Stimulated activated CD8-positive, alpha-beta memory T cell treated with anti-CD3 and anti-CD28 coated beads, Interleukin-15, amount 100 ng/mL, for 24 hours (primary cell): ENCODE results near the gene LDLRAD4.

Experiments used
- DNase-seq: peaks from one replicate; pipeline ENCODE4 v3.0.0-alpha.2; 2020; ENCODE audit warnings: low read depth

Gene LDLRAD4

DNA sequence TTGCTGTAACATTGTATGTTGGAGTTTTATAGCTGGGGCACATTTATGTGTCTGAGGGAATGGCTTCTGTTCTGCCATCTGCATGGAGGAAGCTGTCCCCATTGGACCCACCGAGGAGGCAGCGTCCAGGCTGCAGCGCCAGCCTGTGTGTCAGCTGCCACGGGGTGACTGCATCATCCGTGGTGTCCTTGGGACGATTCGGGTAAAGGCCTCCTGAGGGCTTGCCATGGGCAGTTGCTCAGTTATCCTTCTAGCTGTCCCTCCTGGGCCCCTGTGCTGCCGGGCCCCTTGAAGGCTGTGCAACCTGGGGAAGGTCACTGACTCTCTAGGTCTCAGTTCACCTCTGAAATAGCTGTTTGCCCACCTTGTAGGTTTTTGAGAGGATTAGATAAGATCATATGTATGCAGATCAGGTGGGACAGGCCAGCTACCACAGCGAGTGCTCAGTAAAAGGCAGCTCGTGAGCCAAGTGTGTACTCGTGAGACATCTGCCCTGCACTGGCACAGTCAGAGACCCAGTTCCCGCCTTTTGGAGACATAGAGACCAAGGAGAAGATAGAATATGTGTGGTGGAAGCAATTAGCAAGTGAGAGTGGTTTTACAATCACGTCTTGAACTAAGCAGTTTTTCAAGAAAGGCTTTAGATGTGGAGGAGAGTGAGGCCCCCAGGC lies 10.6 kb downstream of the LDLRAD4 start:
- no peak for DNase-seq

- no peak for DNase-seq
These were observed 12.6 kb downstream of the LDLRAD4 start for GRCh38 chr18:13231151-13231550.

DNA sequence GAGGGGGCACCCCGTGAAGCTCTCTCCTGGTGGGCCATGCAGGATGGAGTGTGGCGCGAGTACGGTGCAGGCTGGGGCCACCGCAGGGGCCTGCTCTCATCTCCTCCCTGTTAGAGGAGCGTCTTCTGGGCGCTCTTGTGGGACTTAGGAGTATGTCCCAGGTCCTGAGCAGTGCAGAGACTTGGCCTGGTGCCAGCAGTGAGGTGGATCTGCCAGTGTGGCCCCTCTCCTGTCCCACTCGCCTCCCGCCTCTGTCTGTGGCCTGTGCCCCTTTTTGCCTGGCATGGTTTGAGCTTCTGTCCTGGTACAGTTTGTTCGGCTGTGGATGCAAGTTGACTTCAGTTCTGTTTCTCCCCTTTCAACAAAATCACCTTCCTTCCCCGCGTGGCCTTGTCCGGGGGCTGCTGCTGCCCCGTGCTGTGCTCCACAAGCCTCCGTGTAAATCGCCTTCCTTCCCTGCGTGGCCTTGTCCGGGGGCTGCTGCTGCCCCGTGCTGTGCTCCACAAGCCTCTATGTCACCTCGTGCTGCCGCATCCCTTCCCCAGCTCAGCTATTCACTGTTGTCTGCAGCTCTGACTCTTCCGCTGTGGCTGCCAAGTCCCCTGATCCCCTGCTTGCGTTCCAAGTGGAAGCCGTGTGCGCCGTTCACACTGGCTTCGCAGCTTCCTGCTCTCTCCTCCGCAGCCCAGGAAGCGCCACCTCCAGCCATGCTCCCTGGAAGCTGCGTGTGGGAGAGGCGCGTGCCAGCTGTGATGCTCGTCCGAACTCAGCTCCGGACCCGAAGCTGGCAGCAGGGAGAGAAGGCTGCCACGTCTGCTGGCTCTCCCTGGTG lies 13.7 kb downstream of the LDLRAD4 start:
- DNase-seq, result no peak

- no peak for DNase-seq
These were observed 14.6 kb downstream of the LDLRAD4 start for GRCh38 chr18:13232971-13233786.

- no peak for DNase-seq
These were observed 15.5 kb downstream of the LDLRAD4 start for GRCh38 chr18:13233787-13234783.

DNA sequence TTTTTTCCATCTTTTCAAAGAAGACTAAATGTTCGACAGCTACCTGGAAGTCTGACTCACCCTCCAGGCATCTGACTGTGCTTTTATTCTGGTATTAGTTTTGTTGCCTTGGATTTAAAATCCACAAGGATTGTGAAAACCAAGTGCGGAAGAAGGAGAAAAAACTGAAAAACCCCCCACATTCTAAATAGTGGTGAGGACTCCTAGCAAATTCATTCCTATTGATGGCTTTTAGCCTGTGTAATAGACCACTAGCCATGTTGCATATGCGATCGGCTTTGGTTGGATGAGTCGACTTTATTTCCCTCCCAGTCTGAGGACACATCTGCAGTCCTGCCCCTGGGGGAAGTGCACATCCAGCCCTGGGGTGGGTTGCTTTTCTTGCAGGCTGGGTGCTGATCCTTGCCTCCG lies 16.9 kb downstream of the LDLRAD4 start:
- no peak for DNase-seq

GRCh38 chr18:13235981-13236380 lies 17.4 kb downstream of the LDLRAD4 start:
- no peak for DNase-seq

- no peak for DNase-seq
These were observed 17.9 kb downstream of the LDLRAD4 start for GRCh38 chr18:13236411-13236810.

DNA sequence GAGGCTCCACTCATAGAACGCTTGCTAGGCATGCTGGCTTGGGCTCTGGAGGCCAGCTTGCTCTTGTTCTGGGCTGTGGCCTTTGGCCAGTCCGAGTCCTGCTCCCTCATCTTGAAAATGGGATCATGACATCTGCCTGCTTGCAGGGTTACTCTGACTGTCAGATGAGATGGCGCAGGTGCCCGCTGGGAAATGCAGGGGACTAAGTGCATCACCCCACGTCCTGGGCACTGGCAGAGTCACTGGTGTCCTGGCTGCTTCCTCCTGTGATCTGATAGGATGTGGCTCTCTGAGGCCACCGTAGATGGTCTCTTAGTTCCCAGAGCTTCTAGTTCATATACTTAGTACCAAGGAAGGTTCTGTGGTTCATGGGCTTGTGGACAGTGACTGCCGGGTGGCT lies 18.5 kb downstream of the LDLRAD4 start:
- no peak for DNase-seq

DNA sequence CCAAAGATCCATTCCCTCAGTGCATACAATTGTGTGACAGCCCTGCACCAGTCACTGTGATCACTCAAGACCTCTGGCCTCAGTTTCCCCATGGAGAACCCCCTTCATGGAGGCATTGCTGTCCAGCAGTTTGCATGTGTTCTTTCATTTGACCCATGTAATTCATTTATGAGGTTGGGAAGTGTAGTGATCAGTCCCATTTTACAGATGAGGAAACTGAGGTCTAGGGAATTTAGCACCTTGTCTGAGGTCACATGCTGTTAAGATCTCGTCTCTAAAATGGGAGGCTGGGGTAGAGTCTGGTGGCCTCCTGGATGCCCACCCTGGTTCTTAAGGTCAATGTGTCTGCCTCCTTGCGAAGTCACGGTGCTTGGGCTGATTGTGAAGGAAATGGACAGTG lies 19.1 kb downstream of the LDLRAD4 start:
- DNase-seq, result no peak

DNA sequence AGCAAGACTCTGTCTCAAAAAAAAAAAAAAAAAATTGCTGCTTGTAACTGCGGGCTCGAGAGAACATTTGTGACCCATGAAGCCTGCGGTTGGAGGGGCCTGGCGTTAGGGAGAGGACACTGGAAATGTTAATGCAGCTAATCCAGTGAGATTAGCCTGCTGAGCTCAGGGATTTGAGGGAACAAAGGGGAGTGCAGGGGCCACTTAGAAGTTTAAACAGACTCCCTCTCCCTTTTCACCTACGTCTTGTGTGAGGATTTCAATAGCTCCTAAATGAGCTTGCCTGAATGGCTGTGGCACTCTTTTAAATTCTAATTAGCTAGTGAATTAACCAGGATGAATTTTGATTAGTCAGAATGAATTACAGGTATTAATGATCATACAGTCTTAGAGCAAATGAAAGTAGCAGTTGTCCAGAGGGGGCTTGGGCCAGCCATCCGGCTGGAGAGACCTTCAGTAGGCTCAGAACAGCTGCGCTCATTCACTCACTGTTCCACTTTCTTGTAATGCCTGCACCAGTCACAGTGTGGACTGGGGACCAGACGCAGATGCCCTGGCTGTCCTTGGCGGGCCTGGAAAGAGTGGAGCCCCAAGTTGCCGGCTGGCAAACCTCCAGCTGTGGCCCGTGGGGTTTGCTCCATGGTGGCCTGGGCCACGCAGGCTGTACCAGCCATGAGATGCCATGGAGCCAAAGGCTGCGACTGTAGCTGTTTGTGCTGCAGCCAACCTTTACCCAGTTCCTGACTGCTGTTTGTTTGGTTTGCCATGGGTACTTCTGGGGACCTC lies 20.8 kb downstream of the LDLRAD4 start:
- DNase-seq, result no peak

DNA sequence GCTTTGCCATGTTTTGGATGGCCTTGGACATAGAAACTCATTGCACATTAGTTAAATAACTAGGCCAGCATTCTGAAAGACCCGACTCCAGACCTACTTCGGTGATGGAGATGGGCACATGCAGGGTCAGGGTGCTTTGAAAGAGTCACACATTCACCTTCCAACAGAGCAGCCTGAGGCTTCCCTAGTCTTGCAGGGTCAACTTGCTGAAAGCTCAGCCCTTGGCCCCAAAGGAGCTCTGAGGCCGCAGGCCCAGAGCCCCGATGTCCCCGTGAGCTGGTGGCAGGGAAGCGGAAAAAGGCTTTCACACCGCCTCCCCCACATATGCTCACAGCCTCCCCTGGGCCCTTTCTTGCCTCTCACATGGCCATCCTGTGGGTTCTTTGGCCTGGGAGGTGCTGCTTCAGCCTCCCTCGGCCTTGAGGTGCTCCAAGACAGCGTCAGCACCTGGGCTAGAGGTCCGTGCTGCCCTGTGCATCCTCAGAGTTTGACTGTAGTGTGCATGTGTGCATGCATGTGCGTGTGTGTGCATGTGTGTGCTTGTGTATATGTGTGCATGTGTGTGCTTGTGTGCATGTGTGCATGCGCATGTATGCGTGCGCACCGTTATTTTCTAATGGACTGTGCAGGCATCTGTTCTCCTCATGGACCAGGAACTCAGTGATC lies 21.6 kb downstream of the LDLRAD4 start:
- DNase-seq, result no peak

DNA sequence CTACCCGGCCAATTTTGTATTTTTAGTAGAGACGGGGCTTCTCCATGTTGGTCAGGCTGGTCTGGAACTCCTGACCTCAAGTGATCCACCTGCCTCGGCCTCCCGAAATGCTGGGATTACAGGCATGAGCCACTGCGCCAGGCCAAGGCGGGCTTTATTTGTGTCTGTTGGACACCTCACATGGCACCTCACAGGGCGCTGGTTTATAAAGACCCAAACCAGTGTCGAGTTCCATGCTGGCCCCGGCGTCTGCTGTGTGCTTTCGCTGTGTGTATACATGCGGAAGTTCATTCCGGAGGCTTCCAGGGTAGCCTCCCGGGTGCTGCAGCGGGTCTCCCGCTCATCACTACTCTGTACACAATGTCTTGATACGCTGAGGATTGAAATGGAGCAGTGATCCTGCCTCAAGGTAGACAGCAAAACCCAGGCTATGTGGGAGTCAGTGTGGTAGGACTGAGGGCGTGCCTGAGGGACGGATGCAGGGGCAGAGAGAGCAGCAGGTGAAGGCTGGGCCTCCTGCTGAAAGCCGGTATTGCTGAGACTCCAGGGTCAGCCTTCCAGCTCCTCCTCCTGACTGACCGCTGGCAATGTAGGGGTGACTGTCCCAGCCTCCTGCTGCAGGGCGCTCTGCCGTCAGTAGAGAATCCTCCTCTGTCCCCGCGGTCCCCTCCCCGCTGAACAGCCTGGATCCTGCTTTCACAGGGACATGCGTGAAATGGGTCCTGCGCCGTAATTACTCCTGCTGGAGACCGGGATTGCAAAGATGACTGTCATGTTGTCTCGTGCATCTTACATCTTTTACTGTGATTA lies 22.7 kb downstream of the LDLRAD4 start:
- no peak for DNase-seq

DNA sequence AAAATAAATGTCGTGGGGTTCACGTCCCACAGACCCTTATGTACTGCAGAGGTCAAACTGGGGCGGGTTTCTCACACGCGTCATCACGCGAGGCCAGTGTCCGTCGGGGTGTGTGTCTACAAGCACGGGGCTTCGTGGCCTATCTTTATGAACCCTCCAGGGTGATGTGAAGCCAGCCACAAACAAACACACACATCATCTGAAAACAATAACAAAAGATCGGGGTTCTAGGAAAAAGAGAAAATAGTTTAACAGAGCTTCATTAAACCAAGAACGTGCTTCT lies 23.3 kb downstream of the LDLRAD4 start:
- no peak for DNase-seq

GRCh38 chr18:13242797-13243196 lies 24.2 kb downstream of the LDLRAD4 start:
- DNase-seq, result no peak

- DNase-seq, result no peak
These were observed 24.8 kb downstream of the LDLRAD4 start for GRCh38 chr18:13243363-13243762.

- no peak for DNase-seq
These were observed 25.6 kb downstream of the LDLRAD4 start for GRCh38 chr18:13244135-13244534.

- no peak for DNase-seq
These were observed 27.0 kb downstream of the LDLRAD4 start for GRCh38 chr18:13245481-13246000.

- DNase-seq, result no peak
These were observed 27.6 kb downstream of the LDLRAD4 start for GRCh38 chr18:13246121-13246520.
